ENCODE measurements around the gene PAPOLG. TPM values are rescaled to one million over a fixed set of nuclear protein-coding genes. Genes with fewer than 3 reads are reported as not detected.

PAPOLG gene
- total and polyA plus RNA-seq, 2 donors (not counting 3 experiments of a cell fraction or from before 2014, with no cell fraction given): 4.2 to 14.9 TPM

DNA sequence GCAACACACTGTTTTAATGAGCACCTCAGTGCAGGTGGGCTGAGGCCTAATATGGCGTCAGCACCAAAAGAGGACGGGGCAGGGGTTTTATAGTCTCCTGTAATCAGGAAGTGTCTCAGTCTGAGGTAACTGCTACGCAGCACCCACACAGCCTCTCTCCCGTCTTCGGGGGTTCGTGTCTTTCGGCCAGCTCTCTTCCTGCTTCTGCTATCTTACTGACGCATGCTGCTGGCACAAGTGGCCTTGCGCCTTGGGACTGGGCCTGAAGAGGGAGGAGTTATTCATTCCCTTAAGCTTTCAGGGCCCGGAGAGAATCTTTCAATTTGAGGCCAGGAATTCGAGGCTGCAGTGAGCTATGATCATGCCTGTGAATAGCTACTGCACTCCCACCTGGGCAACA lies 14.5 kb upstream of the PAPOLG start:
- H3K27me3 ChIP-seq (ENCODE audit: control insufficient read depth in 2 of 2, insufficient read depth in 2 of 2, low read length in 2 of 2): peaks cover 0 to 3% of the 10 kb centered on the region in 2 experiments
- no peaks in the 10 kb centered on the region for H3K4me1 ChIP-seq (ENCODE audit: control insufficient read depth, extremely low read depth, insufficient read depth, low read length)
- no peak overlapping the region for H3K27ac ChIP-seq (ENCODE audit: insufficient read depth, low read depth, low read length)
- no peak overlapping the region for H3K9ac ChIP-seq (replicated peaks; ENCODE audit: extremely low read depth, insufficient read depth, low read length)
- no peaks in the 10 kb centered on the region for H3K79me2 ChIP-seq (ENCODE audit: control insufficient read depth, insufficient read depth, low read length)
- ChIA-PET CTCF (interaction anchor here (1.5 kb wide), 1 partner anchor 10 kb away, joined by 5 read pairs; no protein-coding TSS in a partner anchor), POLR2A (interaction anchor here (0.7 kb wide), 1 partner anchor 9 kb away, joined by 7 read pairs; no protein-coding TSS in a partner anchor)
- no peak overlapping the region for H3K4me2 ChIP-seq (ENCODE audit: insufficient read depth, low read length)
- no peaks in the 10 kb centered on the region for H3K9me3 ChIP-seq (replicated peaks; ENCODE audit: control insufficient read depth, insufficient read depth, low read length)
- TF ChIP-seq MYC (IDR thresholded peaks at IDR 0.05; ENCODE audit: low read depth, low read length): no peak
- no peak for TF ChIP-seq POLR2A (IDR thresholded peaks at IDR 0.05; ENCODE audit: low read depth, low read length)
- TF ChIP-seq GATA2 (IDR thresholded peaks at IDR 0.05; ENCODE audit: insufficient read depth, insufficient read length, low read depth, low read length): no peak
- no peak for TF ChIP-seq FOS (IDR thresholded peaks at IDR 0.05; ENCODE audit: borderline replicate concordance, insufficient read depth, low read length)
- TF ChIP-seq POLR2AphosphoS5 (IDR thresholded peaks at IDR 0.05; ENCODE audit: insufficient read depth, low read depth, low read length): no peak
- TF ChIP-seq, protein P1, sequence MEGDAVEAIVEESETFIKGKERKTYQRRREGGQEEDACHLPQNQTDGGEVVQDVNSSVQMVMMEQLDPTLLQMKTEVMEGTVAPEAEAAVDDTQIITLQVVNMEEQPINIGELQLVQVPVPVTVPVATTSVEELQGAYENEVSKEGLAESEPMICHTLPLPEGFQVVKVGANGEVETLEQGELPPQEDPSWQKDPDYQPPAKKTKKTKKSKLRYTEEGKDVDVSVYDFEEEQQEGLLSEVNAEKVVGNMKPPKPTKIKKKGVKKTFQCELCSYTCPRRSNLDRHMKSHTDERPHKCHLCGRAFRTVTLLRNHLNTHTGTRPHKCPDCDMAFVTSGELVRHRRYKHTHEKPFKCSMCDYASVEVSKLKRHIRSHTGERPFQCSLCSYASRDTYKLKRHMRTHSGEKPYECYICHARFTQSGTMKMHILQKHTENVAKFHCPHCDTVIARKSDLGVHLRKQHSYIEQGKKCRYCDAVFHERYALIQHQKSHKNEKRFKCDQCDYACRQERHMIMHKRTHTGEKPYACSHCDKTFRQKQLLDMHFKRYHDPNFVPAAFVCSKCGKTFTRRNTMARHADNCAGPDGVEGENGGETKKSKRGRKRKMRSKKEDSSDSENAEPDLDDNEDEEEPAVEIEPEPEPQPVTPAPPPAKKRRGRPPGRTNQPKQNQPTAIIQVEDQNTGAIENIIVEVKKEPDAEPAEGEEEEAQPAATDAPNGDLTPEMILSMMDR (IDR thresholded peaks at IDR 0.05; ENCODE audit: extremely low read depth in 1 of 2, insufficient read depth in 1 of 2, low read depth in 1 of 2, low read length in 2 of 2): no peak
- no peak for TF ChIP-seq JUN (IDR thresholded peaks at IDR 0.05; ENCODE audit: borderline replicate concordance, insufficient read depth, insufficient read length, low read depth)
- no peak overlapping the region for H2AFZ ChIP-seq (ENCODE audit: low read depth, low read length)
- DNase-seq (ENCODE audit: low read depth, low spot score): no peak
- no TSS peak for BruUV-seq (replicated peaks)
- no peak overlapping the region for H3K4me3 ChIP-seq (replicated peaks in 1 of 3; ENCODE audit: insufficient read depth in 1 of 3, low read depth in 1 of 3, low read length in 3 of 3)
- no peaks in the 10 kb centered on the region for H3K36me3 ChIP-seq (ENCODE audit: control insufficient read depth in 2 of 2, extremely low read depth in 1 of 2, insufficient read depth in 2 of 2, low read length in 2 of 2)
- dilution Hi-C loops (cut with MboI; ENCODE audit: extremely low pct_ligation_motif_present, low sequenced_read_pairs) (no loop called here), intact Hi-C loops (cut with micrococcal nuclease) (no loop called here)
- FAIRE-seq: no peak
- H4K20me1 ChIP-seq (replicated peaks; ENCODE audit: control insufficient read depth, extremely low read depth, insufficient read depth, low read length): no peaks in the 10 kb centered on the region
- no peaks in the 10 kb centered on the region for H3K9me1 ChIP-seq (replicated peaks; ENCODE audit: control insufficient read depth, extremely low read depth, insufficient read depth, low read length)
